HG03196 (cell line): Measurements from ENCODE around the gene CYFIP2.

Experiments
- ATAC-seq: cut with Tn5 transposase; IDR thresholded peaks from one replicate; pipeline ENCODE4 v1.9.1; 2021; ENCODE audit not compliant: unreplicated experiment

CYFIP2 gene

DNA sequence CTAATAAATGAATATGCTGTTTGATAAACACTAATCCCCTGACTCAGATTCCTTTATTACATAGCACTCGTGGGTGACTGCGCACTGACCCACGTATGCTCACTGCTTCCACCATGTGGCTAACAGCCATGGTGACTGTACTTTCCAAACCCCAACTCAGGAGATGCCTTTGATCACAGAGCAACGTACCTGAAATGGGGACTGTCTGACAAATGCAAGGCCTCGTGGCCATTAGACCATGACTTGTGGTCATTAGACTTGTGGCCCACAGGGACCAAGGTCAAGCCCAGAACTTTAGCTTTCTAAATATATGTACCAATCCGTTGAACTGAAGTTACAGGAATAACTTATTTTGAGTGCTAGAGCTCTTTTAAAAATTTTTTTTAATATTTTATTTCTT is 46.6 kb downstream of the CYFIP2 start:
- peak; percentile 79 for ATAC-seq

DNA sequence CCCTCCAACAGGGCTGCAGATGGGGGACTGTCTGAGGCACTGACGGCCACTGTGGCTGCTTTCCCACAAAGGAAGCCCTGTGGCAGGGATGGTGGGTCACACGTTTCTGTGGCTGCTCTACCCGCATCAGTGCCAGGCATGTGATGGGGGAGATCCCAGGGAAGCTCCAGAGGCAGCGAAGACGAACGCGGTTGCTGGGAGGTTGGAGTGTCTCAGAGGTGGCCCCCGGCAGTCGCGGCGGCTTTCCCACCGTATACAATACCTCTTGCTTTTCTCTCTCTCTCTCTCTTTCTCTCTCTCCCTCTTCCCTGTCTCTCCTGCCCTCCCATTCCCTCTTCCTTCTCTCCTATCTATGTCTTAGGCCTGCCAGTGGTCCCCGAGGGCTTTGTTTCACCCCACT is 56.7 kb downstream of the CYFIP2 start:
- ATAC-seq, result no peak

DNA sequence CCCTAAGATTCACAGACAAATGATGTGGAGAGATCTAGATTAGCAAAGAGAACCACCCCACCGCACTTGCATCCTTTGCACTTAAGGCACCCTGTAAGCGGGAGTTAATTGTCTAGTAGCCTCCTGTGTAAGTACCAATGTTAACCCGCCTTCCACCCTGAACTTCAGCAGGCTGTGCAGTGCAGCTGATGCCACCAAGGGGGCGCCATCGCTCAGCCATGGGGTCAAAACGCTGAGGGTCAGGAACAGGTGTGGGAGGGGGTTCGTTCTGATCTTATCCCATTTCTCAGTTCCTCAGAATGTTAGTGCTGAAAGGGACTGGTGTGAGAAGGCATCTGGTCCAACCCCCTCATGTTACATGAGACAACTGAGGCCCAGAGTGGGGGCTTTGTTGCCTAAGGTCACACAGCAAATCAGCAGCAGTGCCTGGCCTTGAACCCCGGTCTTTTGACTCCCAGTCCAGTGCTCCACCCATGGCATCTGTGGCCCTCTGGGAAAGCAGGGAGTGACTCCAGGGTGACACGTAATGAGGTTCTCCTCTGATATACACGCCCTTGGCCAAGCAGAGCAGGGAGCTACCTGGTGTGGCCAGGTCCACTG is 57.3 kb downstream of the CYFIP2 start:
- ATAC-seq, result no peak

DNA sequence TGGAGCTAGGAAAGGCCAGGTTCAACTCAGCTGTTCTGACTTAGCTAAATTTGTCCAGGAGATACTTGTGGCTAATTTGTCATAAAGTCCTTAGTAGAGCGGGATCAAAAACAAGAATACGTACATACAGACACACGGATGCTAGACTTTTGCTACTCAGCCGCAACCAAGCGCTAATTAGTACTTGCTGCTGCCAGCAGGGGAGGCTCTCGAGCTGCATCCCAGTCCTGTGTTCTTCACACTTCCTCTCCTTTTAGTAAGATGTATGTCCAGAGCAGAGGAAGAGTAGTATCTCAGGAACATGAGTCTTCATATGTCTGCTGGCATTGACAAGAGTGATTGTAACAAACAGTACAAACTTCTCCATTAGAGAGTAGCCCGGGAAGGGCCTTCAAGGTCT is 58.3 kb downstream of the CYFIP2 start:
- no peak for ATAC-seq

DNA sequence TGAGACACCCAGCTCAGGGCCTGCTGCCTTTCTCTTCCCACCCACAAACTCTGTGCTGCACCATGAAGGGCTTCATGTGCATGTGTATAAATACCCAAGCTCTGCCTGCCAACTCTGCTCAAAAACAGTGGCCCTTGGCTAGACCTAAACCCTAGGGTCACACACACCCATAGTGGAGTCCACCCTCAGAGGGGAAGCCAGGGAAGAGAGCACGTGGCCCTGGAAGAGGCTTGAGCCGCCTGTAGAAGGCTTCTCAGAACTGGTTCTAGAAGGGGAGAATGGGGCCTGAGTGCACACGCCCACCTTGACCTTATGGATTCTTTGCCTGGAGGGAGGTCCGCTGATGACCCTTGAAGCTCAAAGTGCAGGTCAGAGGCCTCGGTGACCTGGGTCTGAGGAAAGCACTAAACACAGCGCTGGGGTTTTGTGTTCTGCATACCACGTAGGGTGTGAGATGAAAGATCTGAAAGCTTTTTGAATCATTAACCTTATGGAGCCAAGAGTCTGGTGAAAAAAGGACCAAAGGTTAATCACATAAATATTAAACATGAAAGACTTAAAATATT is 60.6 kb downstream of the CYFIP2 start:
- no peak for ATAC-seq

DNA sequence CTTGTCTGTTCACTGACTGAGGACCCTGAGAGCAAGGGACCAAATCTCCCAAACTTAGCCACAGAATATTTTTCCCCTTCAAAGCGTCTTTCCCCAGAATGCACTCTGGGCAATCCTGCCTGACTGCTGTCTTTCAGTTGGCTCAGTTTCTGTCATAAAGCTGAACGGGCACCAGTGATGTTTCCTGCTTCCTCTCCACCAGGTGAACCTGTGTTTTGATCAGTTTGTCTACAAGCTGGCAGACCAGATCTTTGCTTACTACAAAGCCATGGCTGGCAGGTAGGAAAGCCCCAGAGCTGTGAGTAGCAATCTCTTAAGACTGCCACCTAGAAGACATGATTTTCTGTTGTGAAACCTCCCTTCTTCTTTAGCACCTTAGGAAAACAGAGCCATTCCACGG is 61.8 kb downstream of the CYFIP2 start:
- no peak for ATAC-seq

DNA sequence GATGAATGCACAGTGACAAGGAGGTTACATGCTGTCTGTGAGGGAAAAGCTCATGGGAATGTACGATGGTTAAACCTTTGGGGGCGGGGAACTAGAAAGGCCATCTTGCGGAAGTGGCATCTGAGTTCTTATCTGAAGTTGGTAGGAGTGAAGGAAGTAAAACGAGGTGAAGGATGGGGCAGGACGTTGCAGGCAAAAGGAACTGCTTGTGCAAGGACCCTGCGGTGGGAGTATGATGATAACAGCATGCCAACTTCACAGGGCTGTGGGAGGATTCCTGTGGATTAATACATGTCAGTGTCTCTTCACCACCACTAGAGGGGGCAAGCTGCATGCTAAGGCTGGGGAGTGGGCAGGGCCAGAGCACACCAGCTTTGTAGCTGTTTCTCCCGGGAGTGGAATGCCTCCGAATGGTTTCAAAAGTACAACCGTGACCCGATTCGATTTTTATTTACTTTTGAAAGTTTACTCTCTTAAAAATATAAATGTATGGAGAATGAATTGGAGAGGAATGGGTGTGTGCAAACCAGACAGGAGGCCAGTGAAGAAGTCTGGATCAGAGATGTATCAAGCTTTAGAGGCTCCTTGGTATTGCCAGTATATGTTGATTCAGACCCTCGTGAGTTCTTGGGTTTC is 62.5 kb downstream of the CYFIP2 start:
- ATAC-seq, result peak; percentile 79

DNA sequence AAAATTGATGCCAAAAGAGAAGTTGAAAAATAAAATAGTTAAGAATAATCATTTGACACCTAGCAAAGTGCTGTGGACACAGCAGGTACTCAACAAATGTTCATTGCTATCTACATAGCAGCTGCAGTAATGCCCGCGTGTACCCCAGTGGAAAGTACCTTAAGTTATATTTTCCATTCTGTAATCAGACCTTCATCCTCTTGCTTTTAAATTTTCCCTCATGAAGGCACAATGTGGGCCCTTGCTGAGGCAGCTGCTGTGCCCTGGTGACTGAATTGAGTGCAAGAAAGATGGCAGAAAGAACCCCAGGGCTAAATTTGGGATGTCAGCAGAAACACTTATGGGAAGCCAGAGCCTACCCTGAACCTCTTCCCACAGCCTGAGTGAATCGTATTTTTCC is 65.9 kb downstream of the CYFIP2 start:
- ATAC-seq, result no peak

DNA sequence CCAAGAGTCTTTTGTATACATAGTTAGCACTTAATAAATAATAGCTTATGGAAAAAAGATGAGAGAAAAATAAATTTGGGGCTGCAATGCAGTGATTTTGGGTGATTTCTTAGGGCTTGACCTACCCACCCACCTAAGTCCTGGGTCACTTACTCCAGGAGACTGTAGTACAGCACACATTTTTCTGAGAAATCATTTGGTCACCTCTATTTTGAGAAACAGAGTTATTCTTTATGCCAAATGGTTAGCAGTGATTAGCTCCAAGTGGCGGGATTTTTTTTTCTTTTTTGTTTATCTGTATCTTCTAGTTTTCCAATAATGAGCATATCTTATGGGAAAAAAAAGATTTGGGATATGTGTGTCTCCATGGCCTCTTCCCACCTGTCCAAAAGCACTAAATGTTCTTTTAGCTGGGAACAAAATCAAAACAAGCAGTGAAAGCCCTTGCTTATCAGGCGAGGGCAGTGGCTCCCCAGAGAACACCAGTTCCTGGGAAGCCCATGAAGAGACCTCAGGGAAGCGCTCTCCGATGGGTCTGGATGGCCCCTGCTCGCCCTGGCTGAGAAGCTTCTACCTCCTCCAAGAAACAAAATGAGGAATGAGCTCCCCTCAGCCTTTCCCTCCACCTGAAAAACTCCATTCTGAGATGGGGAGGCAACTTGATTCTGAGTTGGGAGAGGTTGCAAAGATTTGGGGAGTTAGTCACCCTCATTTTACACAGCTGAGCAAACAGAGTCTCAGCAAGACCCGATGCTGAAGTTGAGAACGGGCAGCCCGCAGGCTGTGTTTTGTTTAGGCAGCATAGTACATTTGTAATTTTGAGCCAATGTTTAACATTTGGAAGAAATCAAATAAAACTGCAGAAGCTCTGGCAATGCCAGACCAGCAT is 69.9 kb downstream of the CYFIP2 start:
- no peak for ATAC-seq

DNA sequence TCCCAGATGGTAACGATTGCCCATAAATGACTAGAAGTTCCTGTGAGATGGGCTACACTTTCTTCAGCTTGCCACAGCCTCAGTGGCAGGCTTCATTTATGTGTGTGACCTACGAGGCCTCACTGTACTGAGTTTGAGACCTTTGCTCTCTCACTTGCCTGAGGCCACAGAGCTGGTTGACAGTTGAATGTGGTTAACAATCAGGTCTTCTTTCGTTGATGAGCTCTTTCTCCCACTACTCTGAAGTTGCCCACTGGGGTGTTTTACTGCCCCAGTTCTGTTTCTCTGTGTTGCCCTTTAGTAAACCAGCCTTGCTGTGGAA is 70.5 kb downstream of the CYFIP2 start:
- ATAC-seq, result no peak

DNA sequence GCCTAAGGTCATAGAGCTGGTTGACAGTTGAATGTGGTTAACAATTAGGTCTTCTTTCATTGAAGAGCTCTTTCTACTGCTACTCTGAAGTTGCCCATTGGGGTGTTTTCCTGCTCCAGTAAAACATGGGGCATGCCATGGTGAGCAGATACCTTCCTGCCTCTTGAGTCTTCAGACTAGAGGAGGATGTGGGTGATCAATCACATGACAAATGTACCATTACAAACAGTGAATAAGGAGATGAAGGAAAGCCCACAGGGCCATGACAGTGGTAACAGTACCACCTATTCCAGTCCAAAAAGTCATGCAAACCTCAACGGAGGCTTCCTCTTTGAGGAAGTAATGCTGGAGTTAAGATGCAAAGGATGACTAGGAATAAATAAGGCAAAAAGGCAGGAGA is 73.5 kb downstream of the CYFIP2 start:
- no peak for ATAC-seq

DNA sequence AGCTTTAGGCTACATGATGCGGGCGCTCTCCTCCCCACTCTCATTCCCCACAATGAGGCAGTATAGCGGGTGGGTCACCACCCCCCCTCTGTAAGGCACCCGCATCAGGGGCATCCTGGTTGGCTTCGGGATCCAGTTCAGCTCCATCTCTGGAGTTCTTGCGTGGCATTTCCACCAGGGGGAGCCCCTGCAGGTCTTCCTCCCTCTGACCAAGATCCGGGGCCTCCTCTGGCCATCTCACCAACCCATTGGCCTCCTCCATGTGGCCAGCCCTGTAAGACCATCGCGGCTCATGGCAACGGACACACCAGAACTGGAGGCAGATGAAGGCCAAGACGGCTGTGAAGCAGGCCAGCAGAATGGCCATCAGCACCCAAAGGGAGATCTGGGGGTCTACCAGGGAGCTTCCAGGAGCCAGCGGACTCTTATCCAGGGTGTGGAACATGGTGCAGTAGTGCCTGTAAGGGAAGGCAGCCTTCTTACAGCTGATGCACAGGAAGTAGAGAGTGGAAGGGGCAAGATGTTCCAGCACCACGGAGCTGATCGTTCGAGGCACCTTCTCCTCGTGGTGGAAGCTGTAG is 77.0 kb downstream of the CYFIP2 start:
- ATAC-seq, result no peak

DNA sequence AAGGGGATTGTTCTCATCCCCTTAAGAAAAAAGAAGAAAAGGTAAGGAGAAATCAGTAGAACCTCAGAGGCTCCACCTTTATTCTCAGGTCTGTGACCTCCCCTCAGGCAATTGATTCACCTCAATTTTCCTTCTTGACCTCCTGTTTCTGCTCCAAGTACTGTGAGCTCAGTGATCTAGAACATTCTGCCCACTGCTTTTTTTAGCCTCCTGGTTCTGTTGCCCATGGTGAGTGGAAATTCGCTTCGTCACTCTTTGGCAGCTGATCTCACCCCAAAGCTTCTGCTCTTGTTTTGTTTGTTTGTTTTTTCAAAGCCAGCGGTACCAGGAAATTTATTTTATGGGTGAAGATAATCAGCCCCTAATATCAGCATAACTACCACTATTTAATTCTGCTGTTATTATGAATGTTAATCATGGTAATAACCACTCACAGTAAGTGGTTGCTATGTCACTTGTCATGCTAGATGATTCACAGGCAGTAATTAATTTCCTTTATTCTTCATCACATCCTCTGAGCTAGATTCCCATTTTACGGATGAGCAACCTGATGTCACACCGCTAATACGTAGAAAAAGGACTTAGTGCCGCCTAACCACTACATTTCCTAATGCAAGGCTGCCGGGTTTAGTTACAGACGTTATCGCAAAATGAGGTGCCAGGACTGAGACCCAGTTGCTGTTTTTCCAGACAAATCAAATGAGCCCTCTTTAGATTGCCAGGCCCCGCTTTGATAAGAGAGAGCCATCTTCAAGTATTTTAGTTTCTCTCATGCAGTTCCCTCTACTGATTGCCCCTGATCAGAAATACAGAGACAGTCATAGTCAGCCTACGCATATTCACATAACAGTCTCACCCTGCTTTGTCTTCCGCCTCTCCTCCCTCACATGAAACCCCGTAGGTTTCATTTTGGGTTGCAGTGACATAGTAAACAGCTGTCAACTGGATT is 78.2 kb downstream of the CYFIP2 start:
- ATAC-seq, result no peak

DNA sequence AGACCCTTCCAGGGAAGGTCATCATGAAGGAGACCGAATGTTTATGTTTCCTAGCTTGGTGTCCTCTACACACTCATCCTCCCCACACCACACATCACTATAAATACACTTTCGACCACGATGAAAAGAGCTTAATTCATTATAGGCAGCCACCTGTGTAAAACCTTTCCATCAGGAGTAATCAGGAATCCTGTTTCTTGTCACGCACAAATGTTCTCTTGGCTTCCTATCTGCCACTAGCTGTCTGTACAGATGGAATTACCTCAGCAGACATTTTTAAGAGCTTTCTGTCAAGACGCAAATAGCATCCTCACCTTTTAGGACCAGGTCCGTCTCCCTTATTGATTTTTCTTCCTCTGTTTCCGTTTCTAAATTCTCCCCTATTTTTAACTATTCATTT is 79.1 kb downstream of the CYFIP2 start:
- ATAC-seq, result no peak

DNA sequence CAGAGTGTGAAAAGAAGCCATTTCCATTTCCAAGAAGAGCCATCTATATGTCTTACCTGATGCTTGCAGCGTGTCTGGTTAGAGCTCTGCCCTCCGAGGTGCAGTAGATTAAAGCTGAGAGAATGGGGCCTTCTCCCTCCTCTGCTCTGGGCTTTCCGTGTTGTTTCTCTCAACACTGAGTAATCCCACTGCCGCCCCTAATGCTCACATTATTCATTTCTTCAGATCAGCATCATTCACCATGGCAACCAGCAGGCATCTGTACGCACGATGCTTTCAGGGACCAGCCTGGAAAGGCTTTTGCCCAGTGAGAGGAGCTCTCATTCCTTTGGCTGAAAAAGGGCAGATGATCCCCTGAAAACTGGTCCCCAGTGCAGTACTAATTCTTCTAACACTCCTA is 79.6 kb downstream of the CYFIP2 start:
- ATAC-seq, result no peak

DNA sequence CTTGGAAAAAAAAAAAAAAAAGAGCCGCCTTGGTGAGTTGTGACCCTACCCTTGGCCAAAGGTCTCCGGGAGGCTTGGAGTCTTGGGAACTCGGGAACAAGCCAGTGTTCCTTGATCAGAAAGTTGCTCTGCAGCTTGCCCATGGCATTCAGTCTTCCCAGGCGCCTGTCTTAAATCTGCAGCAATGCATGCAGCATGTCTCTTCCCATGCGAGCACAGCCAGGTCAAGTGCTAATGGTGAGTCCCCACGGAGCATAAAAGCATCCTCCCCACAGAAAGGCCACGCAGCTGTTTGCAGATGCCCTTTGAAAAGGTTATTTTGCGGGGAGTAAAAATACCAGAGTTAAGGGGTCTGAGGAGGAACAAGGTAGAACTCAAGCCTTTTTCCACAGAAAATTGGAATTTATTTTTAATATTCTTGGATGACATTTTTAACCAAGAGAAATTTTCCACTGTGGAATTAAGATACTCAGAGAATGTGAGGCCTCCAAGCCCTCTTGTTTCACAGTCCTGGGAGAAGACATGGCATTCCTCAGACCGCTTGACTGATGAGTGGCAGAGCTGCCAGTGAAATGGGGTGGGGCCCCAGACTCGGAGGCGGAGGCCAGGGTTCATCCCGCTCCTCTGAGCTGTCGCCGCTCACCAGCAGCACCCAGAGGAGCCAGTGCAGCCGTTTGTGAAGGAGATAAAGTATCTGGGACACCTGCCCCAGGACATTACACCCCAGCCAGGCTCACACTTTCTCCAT is 81.6 kb downstream of the CYFIP2 start:
- ATAC-seq, result no peak

DNA sequence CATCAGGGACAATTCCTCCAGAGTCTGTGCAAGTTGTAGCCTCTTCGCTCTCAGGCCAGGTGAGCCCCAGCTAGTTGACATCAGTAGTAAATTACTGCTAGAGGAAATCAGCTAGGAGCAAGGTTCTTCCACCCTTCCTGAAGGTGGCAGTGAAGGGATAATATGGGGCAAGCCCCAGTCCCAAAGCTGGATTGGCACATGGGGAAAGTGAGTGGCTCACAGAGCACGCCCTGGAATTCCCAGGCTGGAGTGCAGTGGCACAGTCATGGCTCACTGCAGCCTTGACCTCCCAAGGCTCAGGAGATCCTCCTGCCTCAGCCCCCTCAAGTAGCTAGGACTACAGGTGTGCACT is 82.1 kb downstream of the CYFIP2 start:
- no peak for ATAC-seq

DNA sequence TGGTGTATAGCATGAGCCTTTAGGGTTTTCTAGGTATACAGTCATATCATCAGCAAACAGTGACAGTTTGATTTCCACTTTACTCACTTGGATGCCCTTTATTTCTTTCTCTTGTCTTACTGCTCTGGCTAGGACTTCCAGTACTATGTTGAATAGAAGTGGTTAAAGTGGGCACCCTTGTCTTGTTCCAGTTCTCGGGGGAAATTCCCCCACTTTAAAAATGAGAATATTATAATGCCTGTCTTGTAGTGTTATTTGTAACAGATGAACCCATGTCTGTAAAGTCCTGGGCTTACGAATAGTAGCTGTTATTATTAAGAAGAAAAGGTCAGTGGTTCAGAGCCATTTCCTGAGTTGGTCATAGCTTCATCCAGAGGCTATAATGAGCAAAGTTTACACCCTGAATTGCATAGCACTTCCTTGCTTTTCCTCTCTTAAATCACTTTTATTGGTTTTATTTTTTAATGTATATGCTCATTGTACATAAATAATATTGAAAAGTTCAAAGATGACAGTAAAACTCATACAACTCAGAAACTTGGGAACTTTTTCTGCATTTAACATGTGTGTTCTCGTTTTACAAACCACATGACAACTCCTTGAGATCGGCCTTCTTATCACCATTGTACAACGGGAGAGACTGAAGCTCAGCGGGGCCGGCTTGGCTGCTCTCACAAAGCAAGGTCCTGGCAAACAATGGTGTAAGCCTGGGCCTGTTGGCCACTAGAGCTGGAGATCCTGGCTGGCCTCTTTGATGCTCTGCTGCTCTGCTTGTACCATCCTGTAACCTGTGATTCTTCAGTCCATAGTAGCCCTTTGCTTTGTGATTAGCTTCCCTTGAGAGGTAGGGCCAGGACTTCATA is 85.2 kb downstream of the CYFIP2 start:
- ATAC-seq, result peak; percentile 71

DNA sequence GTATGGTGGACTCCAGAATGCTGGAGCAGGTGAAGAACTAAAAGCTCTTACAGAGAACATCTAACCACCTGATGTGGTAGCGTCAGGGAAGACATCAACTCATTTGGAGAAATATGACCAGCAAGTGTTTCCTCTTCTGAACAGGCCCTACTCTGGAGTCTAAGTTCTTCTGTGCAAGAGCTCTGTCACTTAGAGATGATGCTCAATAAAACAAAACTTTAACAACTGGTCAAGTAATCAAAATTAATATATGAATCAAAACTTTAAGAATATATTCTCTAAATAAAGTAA is 85.8 kb downstream of the CYFIP2 start:
- no peak for ATAC-seq
